Activated T-helper 1 cell treated with anti-CD3 and anti-CD28 coated beads, Interleukin-12 subunit alpha, Interleukin-12 subunit beta, Interleukin-2, Interleukin-4 antibody, amounts not matched to agents 30 ng/mL and 10 ng/mL and 1 ng/mL, durations not matched to agents 14 hours and 24 hours and 36 hours (primary cell): Measurements from ENCODE around the gene GALNT11. TPM values are rescaled to one million over a fixed set of nuclear protein-coding genes. Genes with fewer than 3 reads are reported as not detected.
"Not testable (repeated sequence)": the region's sequence is repeated elsewhere in the genome, so short reads cannot be mapped to it uniquely, and the experiment has no call there.

ENCODE experiments used
- DNase-seq: peaks from one replicate; pipeline ENCODE4 v3.0.0; 2021; ENCODE audit warnings: low spot score
- H3K27ac Mint-ChIP-seq: one replicate; pipeline ENCODE4 v1.8.0; 2021; ENCODE audit warnings: mild to moderate bottlenecking, mixed read lengths
- H3K27me3 Mint-ChIP-seq: one replicate; pipeline ENCODE4 v1.8.0; 2022; ENCODE audit warnings: mild to moderate bottlenecking, moderate library complexity, mixed read lengths; ENCODE audit not compliant: insufficient read depth
- H3K36me3 Mint-ChIP-seq: one replicate; pipeline ENCODE4 v1.8.0; 2021; ENCODE audit warnings: low read depth, mixed read lengths
- H3K4me1 Mint-ChIP-seq: one replicate; pipeline ENCODE4 v1.8.0; 2021; ENCODE audit warnings: low read depth, mixed read lengths
- H3K4me3 Mint-ChIP-seq: one replicate; pipeline ENCODE4 v1.8.0; 2021; ENCODE audit warnings: mild to moderate bottlenecking, moderate library complexity, mixed read lengths
- H3K9me3 Mint-ChIP-seq: one replicate; pipeline ENCODE4 v1.8.0; 2021; ENCODE audit warnings: mixed read lengths
- intact Hi-C: fragments of 100-400 bp; cut with micrococcal nuclease; formaldehyde crosslinking; loops from one replicate; pipeline ENCODE4 v1.15.1; 2024
- total RNA-seq: library from RNA; stranded (reverse); gene quantifications from 2 replicates; pipeline ENCODE4 v1.2.3, GENCODE V29; 2022

GALNT11 gene
- total RNA-seq, 1 donor from 2014 or later = 20.5 TPM

DNA sequence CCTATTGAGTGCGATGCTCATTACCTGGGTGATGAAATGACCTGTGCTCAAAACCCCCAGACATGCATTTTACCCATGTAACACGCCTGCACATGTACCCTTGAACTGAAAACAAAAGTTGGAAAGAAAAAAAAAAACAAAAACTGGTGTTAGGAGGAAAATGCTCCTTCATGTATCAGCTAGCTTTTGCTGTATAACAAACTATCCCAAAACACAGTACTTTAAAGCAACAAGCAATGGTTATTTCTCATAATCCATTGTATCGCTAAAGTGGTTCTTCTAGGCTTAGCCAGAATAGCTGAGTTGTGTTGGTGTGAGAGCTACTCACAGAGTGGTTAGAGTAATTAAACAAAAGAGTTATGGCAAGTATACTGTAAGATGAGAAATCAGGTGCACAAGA, 12.2 kb upstream of the GALNT11 start:
- intact Hi-C loops = no loop called here
- H3K27me3 Mint-ChIP-seq = peaks cover 12% of the 10 kb centered on the region
- no peaks in the 10 kb centered on the region for H3K36me3 Mint-ChIP-seq
- H3K4me3 Mint-ChIP-seq = no peak overlapping the region
- no peaks in the 10 kb centered on the region for H3K4me1 Mint-ChIP-seq
- H3K27ac Mint-ChIP-seq = no peak overlapping the region
- DNase-seq = no peak
- H3K9me3 Mint-ChIP-seq = no peaks in the 10 kb centered on the region

DNA sequence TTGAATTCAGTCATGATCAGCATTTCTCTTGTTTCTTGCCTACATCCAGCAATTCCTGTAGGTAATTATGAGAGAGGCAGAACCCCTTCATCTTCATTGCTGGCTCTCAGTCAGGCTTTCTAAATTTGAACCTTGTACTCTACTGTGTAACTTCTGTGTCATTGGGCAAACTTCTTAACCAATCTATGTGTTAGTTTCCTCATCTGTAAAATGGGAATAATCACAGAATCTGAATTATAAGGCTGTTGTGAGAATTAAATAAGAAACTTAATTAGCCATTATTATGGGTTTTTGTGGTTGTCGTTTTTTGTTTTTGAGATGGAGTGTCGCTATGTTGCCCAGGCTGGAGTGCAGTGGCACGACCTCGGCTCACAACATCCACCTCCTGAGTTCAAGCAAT, 11.5 kb upstream of the GALNT11 start:
- no peak overlapping the region for H3K27ac Mint-ChIP-seq
- H3K4me3 Mint-ChIP-seq = no peak overlapping the region
- no peaks in the 10 kb centered on the region for H3K36me3 Mint-ChIP-seq
- intact Hi-C loops = no loop called here
- DNase-seq = no peak
- peaks cover 11% of the 10 kb centered on the region for H3K27me3 Mint-ChIP-seq
- no peaks in the 10 kb centered on the region for H3K9me3 Mint-ChIP-seq
- no peaks in the 10 kb centered on the region for H3K4me1 Mint-ChIP-seq

DNA sequence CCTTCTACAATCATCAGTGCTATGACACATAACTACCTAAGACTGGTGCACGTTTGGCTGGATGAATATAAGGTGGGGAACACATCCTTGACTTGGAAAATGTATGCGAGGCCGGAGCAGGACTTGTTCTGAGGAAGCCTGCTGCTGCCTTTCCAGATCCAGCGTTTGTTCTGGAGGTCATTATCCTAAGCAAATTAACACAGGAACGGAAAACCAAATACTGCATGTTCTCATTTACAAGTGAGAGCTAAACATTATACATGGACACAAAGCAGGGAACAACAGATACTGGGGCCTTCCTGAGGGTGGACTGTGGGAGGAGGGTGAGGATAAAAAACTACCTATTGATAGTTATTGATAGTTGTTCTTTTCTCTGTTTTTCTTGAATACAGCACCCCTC, 10.8 kb upstream of the GALNT11 start:
- no peak overlapping the region for H3K27ac Mint-ChIP-seq
- H3K36me3 Mint-ChIP-seq = no peaks in the 10 kb centered on the region
- H3K9me3 Mint-ChIP-seq = no peaks in the 10 kb centered on the region
- DNase-seq = no peak
- H3K27me3 Mint-ChIP-seq = peaks cover 12% of the 10 kb centered on the region
- H3K4me3 Mint-ChIP-seq = no peak overlapping the region
- intact Hi-C loops = no loop called here
- no peaks in the 10 kb centered on the region for H3K4me1 Mint-ChIP-seq

GRCh38 chr7:152015600-152015999, 9.9 kb upstream of the GALNT11 start:
- Mint-ChIP-seq H3K27me3 (peaks cover 13% of the 10 kb centered on the region), H3K4me3 (no peak overlapping the region)

GRCh38 chr7:152016947-152017346, 8.5 kb upstream of the GALNT11 start:
- H3K9me3 Mint-ChIP-seq = no peaks in the 10 kb centered on the region
- intact Hi-C loops = no loop called here
- peaks cover 13% of the 10 kb centered on the region for H3K27me3 Mint-ChIP-seq
- DNase-seq = no peak
- no peak overlapping the region for H3K4me3 Mint-ChIP-seq
- no peaks in the 10 kb centered on the region for H3K4me1 Mint-ChIP-seq
- H3K36me3 Mint-ChIP-seq = no peaks in the 10 kb centered on the region
- no peak overlapping the region for H3K27ac Mint-ChIP-seq

More at GRCh38 chr7:152015600-152015999, 9.9 kb upstream of the GALNT11 start:
- intact Hi-C loops = no loop called here
- Mint-ChIP-seq H3K9me3 (no peaks in the 10 kb centered on the region), H3K36me3 (no peaks in the 10 kb centered on the region), H3K27ac (no peak overlapping the region), H3K4me1 (no peaks in the 10 kb centered on the region)
- no peak for DNase-seq

- H3K27ac Mint-ChIP-seq, H3K36me3 Mint-ChIP-seq, H3K9me3 Mint-ChIP-seq, DNase-seq, H3K4me3 Mint-ChIP-seq, intact Hi-C loops, H3K4me1 Mint-ChIP-seq: not testable (repeated sequence)
- peaks cover 13% of the 10 kb centered on the region for H3K27me3 Mint-ChIP-seq
Observed at GRCh38 chr7:152017683-152018082, 7.8 kb upstream of the GALNT11 start.

DNA sequence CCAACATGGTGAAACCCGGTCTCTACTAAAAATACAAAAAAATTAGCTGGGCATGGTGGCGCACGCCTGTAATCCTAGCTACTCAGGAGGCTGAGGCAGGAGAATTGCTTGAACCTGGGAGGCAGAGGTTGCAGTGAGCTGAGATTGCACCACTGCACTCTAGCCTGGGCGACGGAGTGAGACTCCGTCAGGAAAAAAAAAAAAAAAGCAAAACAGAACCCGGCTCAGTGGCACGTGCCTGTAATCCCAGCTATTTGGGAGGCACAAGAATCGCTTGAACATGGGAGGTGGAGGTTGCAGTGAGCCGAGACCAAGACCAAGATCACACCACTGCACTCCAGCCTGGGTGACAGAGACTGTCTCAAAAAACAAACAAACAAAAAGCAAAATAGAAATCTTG, 3.7 kb upstream of the GALNT11 start:
- H3K27ac Mint-ChIP-seq, intact Hi-C loops, DNase-seq, H3K9me3 Mint-ChIP-seq, H3K36me3 Mint-ChIP-seq, H3K4me3 Mint-ChIP-seq: not testable (repeated sequence)
- peaks cover 12% of the 10 kb centered on the region for H3K4me1 Mint-ChIP-seq
- peaks cover 14% of the 10 kb centered on the region for H3K27me3 Mint-ChIP-seq

DNA sequence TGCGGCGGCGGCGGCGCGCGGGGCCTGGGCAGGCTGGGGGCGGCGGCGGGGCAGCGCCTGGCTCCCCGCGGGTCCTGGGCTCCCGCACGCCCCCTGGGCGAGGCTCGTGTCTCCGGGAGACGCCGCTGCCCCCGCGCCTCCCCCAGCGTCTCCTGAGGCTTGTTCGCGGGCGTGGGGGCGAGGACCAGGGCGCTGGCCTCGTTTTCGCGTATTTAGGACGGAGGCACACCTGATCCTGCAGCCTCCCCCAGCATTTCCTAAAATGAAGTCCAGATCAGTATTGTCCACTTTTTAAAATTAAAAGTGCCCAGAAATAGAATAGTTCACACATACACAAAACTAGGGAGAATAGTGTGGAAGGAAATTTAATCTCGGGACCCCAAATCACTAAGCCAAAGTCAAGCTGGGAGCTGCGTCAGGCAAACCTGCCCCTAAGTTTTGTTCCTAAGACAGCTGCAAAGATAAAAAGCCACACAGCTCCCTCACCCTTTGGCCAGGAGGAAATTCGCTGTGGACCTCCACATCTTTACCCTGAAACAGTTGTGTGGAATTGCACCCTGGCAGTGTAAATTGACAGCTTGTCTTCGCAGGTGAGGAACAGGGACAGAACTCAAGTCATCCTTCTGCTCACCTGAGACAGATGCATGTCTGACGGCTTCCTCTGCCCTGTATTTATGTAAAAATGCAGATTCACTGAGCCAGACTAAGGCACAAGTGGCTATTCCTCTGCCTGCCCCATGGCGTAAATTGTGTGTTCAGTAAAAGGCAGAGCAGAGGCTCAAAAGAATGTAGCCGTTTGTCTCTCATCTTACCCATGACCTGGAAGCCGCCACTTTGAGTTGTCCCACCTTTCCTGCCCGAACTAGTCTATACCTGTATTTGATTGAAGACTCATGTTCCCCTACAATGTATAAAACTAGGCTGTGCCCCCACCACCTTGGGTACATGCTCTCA, 740 bp downstream of the GALNT11 start:
- peaks cover 35% of the 10 kb centered on the region for H3K4me1 Mint-ChIP-seq
- H3K9me3 Mint-ChIP-seq = no peaks in the 10 kb centered on the region
- peak overlapping the region; percentile 67 for H3K27ac Mint-ChIP-seq
- peak overlapping the region; percentile 80 for H3K4me3 Mint-ChIP-seq
- DNase-seq = no peak
- H3K27me3 Mint-ChIP-seq = peaks cover 10% of the 10 kb centered on the region
- peaks cover 16% of the 10 kb centered on the region for H3K36me3 Mint-ChIP-seq
- intact Hi-C loops = loop anchor here (1.0 to 5.0 kb wide), 10 partner anchors 89 to 731 kb away; partner anchors contain the start of genes ACTR3B, RHEB and XRCC2

DNA sequence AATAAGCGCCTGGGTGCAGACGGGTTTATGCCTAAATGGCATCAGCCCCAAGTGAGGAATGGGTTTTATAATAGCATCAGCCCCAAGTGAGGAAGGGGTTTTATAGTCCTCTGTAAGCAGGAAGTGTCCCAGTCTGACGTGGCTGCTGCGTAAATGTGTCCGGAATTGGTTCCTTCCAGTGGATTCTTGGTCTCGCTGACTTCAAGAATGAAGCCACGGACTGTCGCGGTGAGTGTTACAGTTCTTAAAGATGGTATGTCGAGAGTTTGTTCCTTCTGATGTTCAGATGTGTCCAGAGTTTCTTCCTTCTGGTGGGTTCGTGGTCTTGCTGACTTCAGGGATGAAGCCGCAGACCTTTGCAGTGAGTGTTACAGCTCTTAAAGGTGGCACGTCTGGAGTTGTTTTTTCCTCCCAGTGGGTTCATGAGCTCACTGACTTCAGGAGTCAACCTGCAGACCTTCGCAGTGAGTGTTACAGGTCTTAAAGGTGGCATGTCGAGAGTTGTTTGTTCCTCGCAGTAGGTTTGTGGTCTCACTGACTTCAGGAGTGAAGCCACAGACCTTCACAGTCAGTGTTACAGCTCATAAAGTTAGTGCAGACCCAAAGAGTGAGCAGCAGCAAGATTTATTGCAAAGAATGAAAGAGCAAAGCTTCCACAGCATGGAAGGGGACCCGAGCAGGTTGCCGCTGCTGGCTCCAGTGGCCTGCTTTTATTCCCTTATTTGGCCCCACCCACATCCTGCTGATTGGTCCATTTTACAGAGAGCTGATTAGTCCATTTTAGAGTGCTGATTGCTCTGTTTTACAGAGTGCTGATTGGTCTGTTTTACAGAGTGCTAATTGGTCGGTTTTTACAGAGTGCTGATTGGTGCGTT, 2.3 kb downstream of the GALNT11 start:
- intact Hi-C loops = loop anchor here (5.0 kb wide), 5 partner anchors 90 to 730 kb away; partner anchors contain the start of genes ACTR3B and XRCC2
- Mint-ChIP-seq H3K36me3 (peaks cover 16% of the 10 kb centered on the region), H3K27ac (peak overlapping the region; percentile 18), H3K4me1 (peaks cover 36% of the 10 kb centered on the region), H3K4me3 (peak overlapping the region; percentile 24)
- not testable (repeated sequence) for DNase-seq, H3K27me3 Mint-ChIP-seq, H3K9me3 Mint-ChIP-seq

DNA sequence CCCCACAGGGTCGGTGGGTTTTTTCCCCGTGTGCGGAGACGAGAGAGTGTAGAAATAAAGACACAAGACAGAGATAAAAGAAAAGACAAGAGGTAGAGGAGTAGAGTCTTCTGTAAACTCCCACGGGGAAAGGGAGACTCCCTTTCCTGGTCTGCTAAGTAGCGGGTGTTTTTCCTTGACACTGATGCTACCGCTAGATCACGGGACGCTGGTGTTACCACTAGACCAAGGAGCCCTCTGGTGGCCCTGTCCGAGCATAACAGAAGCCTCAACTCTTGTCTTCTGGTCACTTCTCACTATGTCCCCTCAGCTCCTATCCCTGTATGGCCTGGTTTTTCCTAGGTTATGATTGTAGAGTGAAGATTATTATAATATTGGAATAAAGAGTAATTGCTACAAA, 4.6 kb downstream of the GALNT11 start:
- H3K27me3 Mint-ChIP-seq, H3K4me3 Mint-ChIP-seq: not testable (repeated sequence)
- peaks cover 34% of the 10 kb centered on the region for H3K4me1 Mint-ChIP-seq

DNA sequence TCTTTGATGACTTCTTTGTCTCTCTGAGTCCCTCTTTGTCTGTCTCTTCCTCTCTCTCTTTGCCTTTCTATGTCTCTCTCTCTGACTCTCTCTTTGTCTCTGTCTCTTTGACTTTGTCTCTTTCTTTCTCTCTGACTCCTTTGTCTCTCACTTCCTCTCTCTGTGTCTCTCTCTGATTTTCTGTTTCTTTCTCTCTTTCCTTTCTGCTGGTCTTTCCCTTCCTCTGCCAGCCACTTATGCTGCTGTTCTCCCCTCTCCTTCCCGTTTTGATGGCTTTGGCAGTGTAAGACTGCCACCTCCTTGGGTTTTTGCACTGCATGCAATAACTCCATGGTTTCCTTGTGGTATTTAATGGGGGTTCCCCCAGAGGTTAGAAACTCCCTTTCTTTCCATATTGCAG, 5.2 kb downstream of the GALNT11 start:
- intact Hi-C loops, H3K27me3 Mint-ChIP-seq, DNase-seq, H3K4me3 Mint-ChIP-seq, H3K9me3 Mint-ChIP-seq: not testable (repeated sequence)
- Mint-ChIP-seq H3K36me3 (peaks cover 19% of the 10 kb centered on the region), H3K4me1 (peaks cover 32% of the 10 kb centered on the region), H3K27ac (peak overlapping the region; percentile 19)

More for the DNA sequence above, 4.6 kb downstream of the GALNT11 start:
- H3K36me3 Mint-ChIP-seq = peaks cover 19% of the 10 kb centered on the region
- intact Hi-C loops, H3K9me3 Mint-ChIP-seq, DNase-seq, H3K27ac Mint-ChIP-seq: not testable (repeated sequence)

DNA sequence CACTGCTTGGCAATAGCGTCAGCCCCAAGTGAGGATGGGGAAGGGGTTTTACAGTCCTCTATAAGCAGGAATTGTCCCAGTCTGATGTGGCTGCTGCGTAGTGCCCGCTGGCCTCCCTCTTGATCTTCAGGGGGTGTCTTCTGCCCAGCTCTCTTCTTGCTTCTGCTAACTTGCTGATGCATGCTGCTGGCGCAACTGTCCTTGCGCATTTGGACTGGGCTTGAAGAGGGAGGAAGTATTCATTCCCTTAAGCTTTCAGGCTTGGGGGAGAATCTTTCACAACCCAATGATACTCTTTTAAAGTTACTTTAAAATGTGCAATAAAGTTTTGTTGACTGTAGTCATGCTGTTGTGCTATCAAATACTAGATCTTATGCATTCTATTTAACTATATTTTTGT, 10.3 kb downstream of the GALNT11 start:
- H3K4me1 Mint-ChIP-seq = peaks cover 12% of the 10 kb centered on the region
- H3K27me3 Mint-ChIP-seq = no peaks in the 10 kb centered on the region
- no peak overlapping the region for H3K27ac Mint-ChIP-seq
- no peak overlapping the region for H3K4me3 Mint-ChIP-seq
- no peak for DNase-seq
- intact Hi-C loops = no loop called here
- H3K36me3 Mint-ChIP-seq = peaks cover 27% of the 10 kb centered on the region
- H3K9me3 Mint-ChIP-seq = peaks cover 43% of the 10 kb centered on the region

DNA sequence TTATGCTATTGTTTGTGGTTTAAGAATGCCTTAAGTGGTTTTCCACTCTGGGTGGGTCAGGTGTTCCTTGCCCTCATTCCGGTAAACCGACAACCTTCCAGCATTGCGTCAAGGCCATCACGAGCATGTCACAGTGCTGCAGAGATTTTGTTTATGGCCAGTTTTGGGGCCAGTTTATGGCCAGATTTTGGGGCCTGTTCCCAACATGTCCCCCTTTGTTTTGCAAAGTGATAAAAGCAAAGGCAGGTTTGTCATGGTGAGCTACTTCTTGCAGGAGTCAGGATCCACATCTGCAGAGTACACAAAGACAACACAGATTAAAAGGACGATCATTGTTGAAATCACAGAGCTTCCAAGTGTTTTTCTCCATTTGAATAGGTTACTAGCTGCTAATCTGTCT, 12.9 kb downstream of the GALNT11 start:
- H3K4me1 Mint-ChIP-seq, H3K27ac Mint-ChIP-seq, intact Hi-C loops, DNase-seq, H3K4me3 Mint-ChIP-seq, H3K27me3 Mint-ChIP-seq: not testable (repeated sequence)
- Mint-ChIP-seq H3K9me3 (peaks cover 58% of the 10 kb centered on the region), H3K36me3 (peaks cover 25% of the 10 kb centered on the region)
